ENCODE data around the gene JHY.

DNA sequence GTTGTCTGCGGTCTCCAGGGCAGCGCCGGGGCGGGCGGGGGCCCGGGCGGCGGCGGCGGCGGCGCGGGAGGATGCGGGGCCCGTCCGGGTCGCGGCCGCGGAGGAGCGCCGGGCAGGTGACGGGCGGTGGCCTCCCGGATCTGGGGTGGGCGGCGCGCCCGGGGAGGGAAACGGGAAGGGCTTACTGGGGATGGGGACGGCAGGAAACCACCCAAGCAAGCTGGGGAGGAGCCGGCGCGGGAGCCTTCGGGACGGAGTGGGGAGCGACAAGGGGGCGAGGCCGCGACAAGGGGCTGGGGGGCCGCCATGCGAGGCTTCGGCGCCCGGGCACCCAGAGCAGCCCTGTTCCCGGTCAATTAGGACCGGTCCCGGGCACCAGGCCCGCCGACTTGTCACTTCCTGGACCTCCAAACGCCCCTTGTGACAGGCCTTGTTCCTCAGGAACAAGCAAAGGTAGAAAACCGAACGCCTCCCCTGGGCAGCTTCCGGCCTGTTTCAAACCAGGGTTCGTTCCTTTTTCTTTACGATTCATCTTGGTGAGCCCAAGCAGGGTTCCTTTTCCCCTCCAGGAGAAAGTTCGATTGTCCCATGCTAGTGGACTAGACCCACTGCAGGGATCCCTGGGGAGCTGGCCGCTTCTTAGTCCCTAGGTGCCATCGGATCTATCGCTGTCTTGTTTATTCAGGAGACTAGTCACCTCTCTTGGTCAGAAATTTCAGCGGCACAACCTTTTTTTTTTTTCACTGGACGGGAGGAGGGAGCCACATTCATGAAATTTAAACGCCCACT is 492 bp downstream of the JHY start:
- TF ChIP-seq, protein P1, sequence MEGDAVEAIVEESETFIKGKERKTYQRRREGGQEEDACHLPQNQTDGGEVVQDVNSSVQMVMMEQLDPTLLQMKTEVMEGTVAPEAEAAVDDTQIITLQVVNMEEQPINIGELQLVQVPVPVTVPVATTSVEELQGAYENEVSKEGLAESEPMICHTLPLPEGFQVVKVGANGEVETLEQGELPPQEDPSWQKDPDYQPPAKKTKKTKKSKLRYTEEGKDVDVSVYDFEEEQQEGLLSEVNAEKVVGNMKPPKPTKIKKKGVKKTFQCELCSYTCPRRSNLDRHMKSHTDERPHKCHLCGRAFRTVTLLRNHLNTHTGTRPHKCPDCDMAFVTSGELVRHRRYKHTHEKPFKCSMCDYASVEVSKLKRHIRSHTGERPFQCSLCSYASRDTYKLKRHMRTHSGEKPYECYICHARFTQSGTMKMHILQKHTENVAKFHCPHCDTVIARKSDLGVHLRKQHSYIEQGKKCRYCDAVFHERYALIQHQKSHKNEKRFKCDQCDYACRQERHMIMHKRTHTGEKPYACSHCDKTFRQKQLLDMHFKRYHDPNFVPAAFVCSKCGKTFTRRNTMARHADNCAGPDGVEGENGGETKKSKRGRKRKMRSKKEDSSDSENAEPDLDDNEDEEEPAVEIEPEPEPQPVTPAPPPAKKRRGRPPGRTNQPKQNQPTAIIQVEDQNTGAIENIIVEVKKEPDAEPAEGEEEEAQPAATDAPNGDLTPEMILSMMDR (IDR thresholded peaks at IDR 0.05), result no peak
- no peak for TF ChIP-seq POLR2A (IDR thresholded peaks at IDR 0.05)

Measured in lower leg skin (tissue), 3 donors.